SK-N-SH (cell line): ENCODE measurements around the gene KCNAB1. TPM values are rescaled to one million over a fixed set of nuclear protein-coding genes. Genes with fewer than 3 reads are reported as not detected.

ENCODE experiments used
- CTCF ChIA-PET: fragments of 300-600, 350-600 bp; formaldehyde crosslinking; extraction: SDS; loops from one replicate; lab custom pipeline; 2021; lab: Yijun Ruan, JAX
- POLR2A ChIA-PET: fragments of 350-600 bp; sonication (Branson Sonifier 250); formaldehyde crosslinking; extraction: SDS; loops from one replicate; lab custom pipeline; 2020; ENCODE audit warnings: antibody characterized with exemption, inconsistent platforms; lab: Yijun Ruan, JAX
- DNase-seq: peaks from one replicate; pipeline ENCODE4 v3.0.0; 2012
- H2AFZ ChIP-seq: fragments of 200-600 bp; sonication (generic); 2 replicates; pipeline ENCODE4 v1.8.1; 2016; ENCODE audit warnings: antibody characterized with exemption, mild to moderate bottlenecking, low read depth
- H3F3A ChIP-seq: fragments of 200-600 bp; sonication (generic); replicated peaks from 2 replicates; pipeline ENCODE3; 2016; ENCODE audit warnings: antibody characterized with exemption, mild to moderate bottlenecking; ENCODE audit not compliant: insufficient read depth
- H3K27ac ChIP-seq, 2 experiments: fragments of 200-500 bp in 1 of 2; fragments of 200-600 bp in 1 of 2; sonication (Bioruptor generic) in 1 of 2; sonication (generic), shearing (Covaris generic) in 1 of 2; 2 replicates each; pipeline versions ENCODE4 v1.5.1 to v1.6.1; 2014 to 2016; ENCODE audit warnings: low read depth in 2 of 2, inconsistent platforms in 1 of 2, low read length in 1 of 2, mild to moderate bottlenecking in 1 of 2, mixed read lengths in 1 of 2
- H3K27me3 ChIP-seq: fragments of 200-600 bp; sonication (generic), shearing (Covaris generic); 2 replicates; pipeline ENCODE4 v1.6.1; 2016; ENCODE audit warnings: mixed run types; ENCODE audit not compliant: insufficient read depth
- H3K36me3 ChIP-seq, 2 experiments: fragments of 200-500 bp in 1 of 2; fragments of 200-600 bp in 1 of 2; sonication (Bioruptor generic) in 1 of 2; sonication (generic) in 1 of 2; replicated peaks in 1 of 2; 2 replicates each; pipeline versions ENCODE3 to v1.5.1; 2014 to 2016; ENCODE audit warnings: low read length in 1 of 2, mild to moderate bottlenecking in 1 of 2; ENCODE audit not compliant: insufficient read depth in 2 of 2, control insufficient read depth in 1 of 2
- H3K4me1 ChIP-seq, 2 experiments: fragments of 200-500 bp in 1 of 2; fragments of 200-600 bp in 1 of 2; sonication (Bioruptor generic) in 1 of 2; sonication (generic), shearing (Covaris generic) in 1 of 2; 2 replicates each; pipeline versions ENCODE4 v1.5.1 to v1.6.1; 2014 to 2016; ENCODE audit warnings: low read depth in 1 of 2, low read length in 1 of 2, mixed run types in 1 of 2; ENCODE audit not compliant: insufficient read depth in 2 of 2, control insufficient read depth in 1 of 2
- H3K4me2 ChIP-seq: fragments of 200-600 bp; sonication (generic), shearing (Covaris generic); 2 replicates; pipeline ENCODE4 v1.6.1; 2017; ENCODE audit warnings: mixed run types
- H3K4me3 ChIP-seq, 2 experiments: fragments of 200-500 bp in 1 of 2; fragments of 200-600 bp in 1 of 2; sonication (Bioruptor generic) in 1 of 2; sonication (generic), shearing (Covaris generic) in 1 of 2; 2 replicates each; pipeline versions ENCODE4 v1.5.1 to v1.8.1; 2014 to 2016; ENCODE audit warnings: low read depth in 2 of 2, inconsistent platforms in 1 of 2, low read length in 1 of 2, mild to moderate bottlenecking in 1 of 2, mixed read lengths in 1 of 2, moderate library complexity in 1 of 2
- H3K79me2 ChIP-seq: fragments of 200-600 bp; sonication (generic); 2 replicates; pipeline ENCODE4 v1.8.1; 2017; ENCODE audit warnings: mild to moderate bottlenecking; ENCODE audit not compliant: insufficient read depth
- H3K9ac ChIP-seq: fragments of 200-600 bp; sonication (generic); 2 replicates; pipeline ENCODE4 v1.6.1; 2017; ENCODE audit warnings: mixed run types
- H3K9me2 ChIP-seq: fragments of 200-600 bp; sonication (generic); 2 replicates; pipeline ENCODE4 v1.6.1; 2017; ENCODE audit warnings: mixed run types
- H3K9me3 ChIP-seq: fragments of 200-600 bp; sonication (generic); 2 replicates; pipeline ENCODE4 v1.6.1; 2017; ENCODE audit warnings: mixed run types, mild to moderate bottlenecking, moderate library complexity
- H4K20me1 ChIP-seq: fragments of 200-600 bp; sonication (generic); 2 replicates; pipeline ENCODE4 v1.6.1; 2017; ENCODE audit warnings: mild to moderate bottlenecking, mixed run types; ENCODE audit not compliant: insufficient read depth
- CHD2 ChIP-seq: fragments of 150-350 bp; IDR thresholded peaks from 2 replicates; pipeline ENCODE4 v1.6.1; 2018; ENCODE audit warnings: low read length; ENCODE audit not compliant: partially characterized antibody
- EP300 ChIP-seq, 2 experiments: IDR thresholded peaks; 2 replicates each; pipeline versions ENCODE4 v1.4.0 to v1.6.1; 2012; ENCODE audit warnings: borderline replicate concordance in 1 of 2, low read depth in 1 of 2, low read length in 1 of 2
- EZH2phosphoT487 ChIP-seq: fragments of 200-600 bp; sonication (generic); IDR thresholded peaks from 2 replicates; pipeline ENCODE4 v1.6.1; 2017; ENCODE audit warnings: low read depth, mixed run types, mild to moderate bottlenecking, antibody characterized with exemption, moderate library complexity, borderline replicate concordance
- FOSL2 ChIP-seq: IDR thresholded peaks from 2 replicates; pipeline ENCODE4 v1.4.0; 2012; ENCODE audit warnings: low read depth, mild to moderate bottlenecking, moderate library complexity, borderline replicate concordance
- FOXM1 ChIP-seq: IDR thresholded peaks from 2 replicates; pipeline ENCODE4 v1.4.0; 2012; ENCODE audit warnings: low read depth, mild to moderate bottlenecking
- GABPA ChIP-seq: IDR thresholded peaks from 2 replicates; pipeline ENCODE4 v1.4.0; 2012; ENCODE audit warnings: low read depth, mild to moderate bottlenecking
- GATA2 ChIP-seq: sonication (generic); formaldehyde crosslinking; IDR thresholded peaks from 2 replicates; pipeline ENCODE4 v1.5.0; 2020; ENCODE audit warnings: mild to moderate bottlenecking, missing genetic modification reagents
- JUND ChIP-seq: IDR thresholded peaks from 2 replicates; pipeline ENCODE4 v1.4.0; 2012
- MXI1 ChIP-seq: IDR thresholded peaks from 2 replicates; pipeline ENCODE4 v1.6.1; 2012; ENCODE audit warnings: mild to moderate bottlenecking, low read depth, low read length, improper control_type of control experiment
- POLR2AphosphoS5 ChIP-seq: IDR thresholded peaks from 2 replicates; pipeline ENCODE4 v1.6.1; 2012; ENCODE audit warnings: low read depth, low read length
- RCOR1 ChIP-seq: fragments of 150-350 bp; IDR thresholded peaks from 2 replicates; pipeline ENCODE4 v1.6.1; 2017; ENCODE audit warnings: antibody characterized with exemption, low read length
- RFX5 ChIP-seq: IDR thresholded peaks from 2 replicates; pipeline ENCODE4 v1.6.1; 2012; ENCODE audit warnings: mild to moderate bottlenecking, improper control_type of control experiment, low read length
- TAF1 ChIP-seq: IDR thresholded peaks from 2 replicates; pipeline ENCODE4 v1.6.1; 2012; ENCODE audit warnings: low read depth, mild to moderate bottlenecking, low read length, moderate library complexity, borderline replicate concordance
- YY1 ChIP-seq: IDR thresholded peaks from 2 replicates; pipeline ENCODE4 v1.4.0; 2012; ENCODE audit warnings: low read depth, mild to moderate bottlenecking
- WGBS: methylation state at CpG from one replicate; pipeline ENCODE4 v1.1.6; 2017; ENCODE audit warnings: low lambda C conversion rate; 5-methylcytosine and 5-hydroxymethylcytosine counted together
- polyA plus RNA-seq, 3 experiments: library from polyadenylated mRNA; depleted of rRNA; stranded (reverse); fragments of >200 nt; gene quantifications; 2 replicates each; pipeline ENCODE4 v1.2.3, GENCODE V29; 2012
- TF ChIP-seq, protein P1 (sequence below): IDR thresholded peaks from 2 replicates; pipeline ENCODE4 v1.4.0; 2012; ENCODE audit warnings: low read depth, borderline replicate concordance
- TF ChIP-seq, protein P2 (sequence below): IDR thresholded peaks from 2 replicates; pipeline ENCODE4; 2012
- TF ChIP-seq, protein P3 (sequence below): fragments of 150-350 bp; IDR thresholded peaks from 2 replicates; pipeline ENCODE4 v1.6.1; 2017; ENCODE audit warnings: antibody characterized with exemption, low read length, low read depth, borderline replicate concordance
- TF ChIP-seq, protein P4 (sequence below): IDR thresholded peaks from 2 replicates; pipeline ENCODE4 v1.6.1; 2012; ENCODE audit warnings: mild to moderate bottlenecking, low read depth, low read length, moderate library complexity
- TF ChIP-seq, protein P5 (sequence below): IDR thresholded peaks from 2 replicates; pipeline ENCODE4 v1.4.0; 2012; ENCODE audit warnings: low read depth, borderline replicate concordance
- TF ChIP-seq, protein P6 (sequence below): fragments of 200-600 bp; sonication (generic); IDR thresholded peaks from 2 replicates; pipeline ENCODE4 v1.6.1; 2017; ENCODE audit warnings: antibody characterized with exemption, mild to moderate bottlenecking, moderate library complexity

Gene KCNAB1
- polyA plus RNA-seq, 1 of the 3 experiments (the other 2 are of a cell fraction) = 82.1 TPM

DNA sequence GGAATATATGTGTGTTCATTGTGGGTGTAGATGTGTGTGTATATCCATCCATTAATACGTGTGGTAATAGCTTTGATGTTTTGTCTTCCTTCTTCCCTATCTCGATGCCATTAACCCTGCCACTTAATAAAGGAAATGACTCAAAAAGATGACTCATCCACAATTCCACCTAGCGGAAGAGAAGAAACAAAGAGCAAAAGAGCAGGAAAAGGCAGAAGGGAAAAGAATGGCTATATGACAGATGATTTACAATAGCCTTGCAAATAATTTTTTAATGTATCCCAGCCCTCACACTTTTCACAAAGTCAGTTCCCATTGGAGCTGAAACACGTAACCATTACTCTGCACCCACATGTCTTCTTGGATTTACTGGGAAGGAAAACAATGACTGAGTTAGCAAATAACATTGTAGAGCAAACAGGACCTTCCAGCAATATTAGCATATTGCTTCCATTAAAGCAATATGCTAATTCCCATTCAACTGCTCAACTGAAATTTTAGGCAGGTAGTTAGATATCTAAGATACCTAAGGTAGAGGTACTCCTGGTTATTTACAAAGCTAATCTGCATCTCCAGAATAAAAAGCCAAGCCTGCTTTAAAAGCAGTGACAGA is 197.2 kb downstream of the KCNAB1 start (continued):
- TF ChIP-seq, protein P1, sequence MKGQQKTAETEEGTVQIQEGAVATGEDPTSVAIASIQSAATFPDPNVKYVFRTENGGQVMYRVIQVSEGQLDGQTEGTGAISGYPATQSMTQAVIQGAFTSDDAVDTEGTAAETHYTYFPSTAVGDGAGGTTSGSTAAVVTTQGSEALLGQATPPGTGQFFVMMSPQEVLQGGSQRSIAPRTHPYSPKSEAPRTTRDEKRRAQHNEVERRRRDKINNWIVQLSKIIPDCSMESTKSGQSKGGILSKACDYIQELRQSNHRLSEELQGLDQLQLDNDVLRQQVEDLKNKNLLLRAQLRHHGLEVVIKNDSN = no peak; the same call in 1 of the 2 replicates
- TF ChIP-seq RCOR1 (no peak), TAF1 (no peak), GATA2 (no peak), EP300 (IDR thresholded peaks at IDR 0.05; ENCODE audit: borderline replicate concordance in 1 of 2, low read depth in 1 of 2, low read length in 1 of 2) (peak; percentile 62 to 94; a peak in 3 of 4 replicates), RFX5 (no peak), GABPA (peak; percentile 40; the same call in 1 of the 2 replicates), FOSL2 (peak; percentile 98), YY1 (peak; percentile 52; the same call in 1 of the 2 replicates)
- TF ChIP-seq, protein P2, sequence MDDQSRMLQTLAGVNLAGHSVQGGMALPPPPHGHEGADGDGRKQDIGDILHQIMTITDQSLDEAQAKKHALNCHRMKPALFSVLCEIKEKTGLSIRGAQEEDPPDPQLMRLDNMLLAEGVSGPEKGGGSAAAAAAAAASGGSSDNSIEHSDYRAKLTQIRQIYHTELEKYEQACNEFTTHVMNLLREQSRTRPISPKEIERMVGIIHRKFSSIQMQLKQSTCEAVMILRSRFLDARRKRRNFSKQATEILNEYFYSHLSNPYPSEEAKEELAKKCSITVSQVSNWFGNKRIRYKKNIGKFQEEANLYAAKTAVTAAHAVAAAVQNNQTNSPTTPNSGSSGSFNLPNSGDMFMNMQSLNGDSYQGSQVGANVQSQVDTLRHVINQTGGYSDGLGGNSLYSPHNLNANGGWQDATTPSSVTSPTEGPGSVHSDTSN = peak; percentile 91

DNA sequence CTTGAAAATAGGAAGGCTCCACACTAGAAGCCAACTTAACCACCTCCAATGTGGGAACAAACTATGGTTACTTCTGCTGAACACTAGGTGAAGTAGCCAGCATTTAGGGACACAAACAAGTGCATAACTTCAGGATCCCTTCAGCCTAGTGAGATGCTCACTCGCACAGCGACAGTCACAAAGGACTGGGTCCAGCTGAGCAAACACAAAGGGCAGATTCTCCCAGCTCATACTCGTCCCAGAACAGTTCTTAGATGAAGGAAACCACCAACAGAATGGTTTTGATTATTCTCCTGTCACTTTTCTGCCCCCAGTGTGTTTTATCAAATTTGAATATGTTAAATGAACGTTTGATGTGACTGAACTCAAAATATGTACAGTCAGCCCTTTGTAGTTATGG is 201.6 kb downstream of the KCNAB1 start:
- 69% methylated on average over 4 of the region's 4 CpGs for WGBS
- TF ChIP-seq, protein P3, sequence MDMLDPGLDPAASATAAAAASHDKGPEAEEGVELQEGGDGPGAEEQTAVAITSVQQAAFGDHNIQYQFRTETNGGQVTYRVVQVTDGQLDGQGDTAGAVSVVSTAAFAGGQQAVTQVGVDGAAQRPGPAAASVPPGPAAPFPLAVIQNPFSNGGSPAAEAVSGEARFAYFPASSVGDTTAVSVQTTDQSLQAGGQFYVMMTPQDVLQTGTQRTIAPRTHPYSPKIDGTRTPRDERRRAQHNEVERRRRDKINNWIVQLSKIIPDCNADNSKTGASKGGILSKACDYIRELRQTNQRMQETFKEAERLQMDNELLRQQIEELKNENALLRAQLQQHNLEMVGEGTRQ = no peak
- TF ChIP-seq, protein P4, sequence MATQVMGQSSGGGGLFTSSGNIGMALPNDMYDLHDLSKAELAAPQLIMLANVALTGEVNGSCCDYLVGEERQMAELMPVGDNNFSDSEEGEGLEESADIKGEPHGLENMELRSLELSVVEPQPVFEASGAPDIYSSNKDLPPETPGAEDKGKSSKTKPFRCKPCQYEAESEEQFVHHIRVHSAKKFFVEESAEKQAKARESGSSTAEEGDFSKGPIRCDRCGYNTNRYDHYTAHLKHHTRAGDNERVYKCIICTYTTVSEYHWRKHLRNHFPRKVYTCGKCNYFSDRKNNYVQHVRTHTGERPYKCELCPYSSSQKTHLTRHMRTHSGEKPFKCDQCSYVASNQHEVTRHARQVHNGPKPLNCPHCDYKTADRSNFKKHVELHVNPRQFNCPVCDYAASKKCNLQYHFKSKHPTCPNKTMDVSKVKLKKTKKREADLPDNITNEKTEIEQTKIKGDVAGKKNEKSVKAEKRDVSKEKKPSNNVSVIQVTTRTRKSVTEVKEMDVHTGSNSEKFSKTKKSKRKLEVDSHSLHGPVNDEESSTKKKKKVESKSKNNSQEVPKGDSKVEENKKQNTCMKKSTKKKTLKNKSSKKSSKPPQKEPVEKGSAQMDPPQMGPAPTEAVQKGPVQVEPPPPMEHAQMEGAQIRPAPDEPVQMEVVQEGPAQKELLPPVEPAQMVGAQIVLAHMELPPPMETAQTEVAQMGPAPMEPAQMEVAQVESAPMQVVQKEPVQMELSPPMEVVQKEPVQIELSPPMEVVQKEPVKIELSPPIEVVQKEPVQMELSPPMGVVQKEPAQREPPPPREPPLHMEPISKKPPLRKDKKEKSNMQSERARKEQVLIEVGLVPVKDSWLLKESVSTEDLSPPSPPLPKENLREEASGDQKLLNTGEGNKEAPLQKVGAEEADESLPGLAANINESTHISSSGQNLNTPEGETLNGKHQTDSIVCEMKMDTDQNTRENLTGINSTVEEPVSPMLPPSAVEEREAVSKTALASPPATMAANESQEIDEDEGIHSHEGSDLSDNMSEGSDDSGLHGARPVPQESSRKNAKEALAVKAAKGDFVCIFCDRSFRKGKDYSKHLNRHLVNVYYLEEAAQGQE = no peak
- TF ChIP-seq, protein P5, sequence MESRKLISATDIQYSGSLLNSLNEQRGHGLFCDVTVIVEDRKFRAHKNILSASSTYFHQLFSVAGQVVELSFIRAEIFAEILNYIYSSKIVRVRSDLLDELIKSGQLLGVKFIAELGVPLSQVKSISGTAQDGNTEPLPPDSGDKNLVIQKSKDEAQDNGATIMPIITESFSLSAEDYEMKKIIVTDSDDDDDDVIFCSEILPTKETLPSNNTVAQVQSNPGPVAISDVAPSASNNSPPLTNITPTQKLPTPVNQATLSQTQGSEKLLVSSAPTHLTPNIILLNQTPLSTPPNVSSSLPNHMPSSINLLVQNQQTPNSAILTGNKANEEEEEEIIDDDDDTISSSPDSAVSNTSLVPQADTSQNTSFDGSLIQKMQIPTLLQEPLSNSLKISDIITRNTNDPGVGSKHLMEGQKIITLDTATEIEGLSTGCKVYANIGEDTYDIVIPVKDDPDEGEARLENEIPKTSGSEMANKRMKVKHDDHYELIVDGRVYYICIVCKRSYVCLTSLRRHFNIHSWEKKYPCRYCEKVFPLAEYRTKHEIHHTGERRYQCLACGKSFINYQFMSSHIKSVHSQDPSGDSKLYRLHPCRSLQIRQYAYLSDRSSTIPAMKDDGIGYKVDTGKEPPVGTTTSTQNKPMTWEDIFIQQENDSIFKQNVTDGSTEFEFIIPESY = no peak
- TF ChIP-seq, protein P6, sequence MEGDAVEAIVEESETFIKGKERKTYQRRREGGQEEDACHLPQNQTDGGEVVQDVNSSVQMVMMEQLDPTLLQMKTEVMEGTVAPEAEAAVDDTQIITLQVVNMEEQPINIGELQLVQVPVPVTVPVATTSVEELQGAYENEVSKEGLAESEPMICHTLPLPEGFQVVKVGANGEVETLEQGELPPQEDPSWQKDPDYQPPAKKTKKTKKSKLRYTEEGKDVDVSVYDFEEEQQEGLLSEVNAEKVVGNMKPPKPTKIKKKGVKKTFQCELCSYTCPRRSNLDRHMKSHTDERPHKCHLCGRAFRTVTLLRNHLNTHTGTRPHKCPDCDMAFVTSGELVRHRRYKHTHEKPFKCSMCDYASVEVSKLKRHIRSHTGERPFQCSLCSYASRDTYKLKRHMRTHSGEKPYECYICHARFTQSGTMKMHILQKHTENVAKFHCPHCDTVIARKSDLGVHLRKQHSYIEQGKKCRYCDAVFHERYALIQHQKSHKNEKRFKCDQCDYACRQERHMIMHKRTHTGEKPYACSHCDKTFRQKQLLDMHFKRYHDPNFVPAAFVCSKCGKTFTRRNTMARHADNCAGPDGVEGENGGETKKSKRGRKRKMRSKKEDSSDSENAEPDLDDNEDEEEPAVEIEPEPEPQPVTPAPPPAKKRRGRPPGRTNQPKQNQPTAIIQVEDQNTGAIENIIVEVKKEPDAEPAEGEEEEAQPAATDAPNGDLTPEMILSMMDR = no peak
- TF ChIP-seq EZH2phosphoT487 = no peak
- TF ChIP-seq FOXM1 = no peak
- TF ChIP-seq RFX5 = no peak
- no peak for TF ChIP-seq MXI1
- no peak for TF ChIP-seq EP300 (IDR thresholded peaks at IDR 0.05; ENCODE audit: borderline replicate concordance in 1 of 2, low read depth in 1 of 2, low read length in 1 of 2)
- TF ChIP-seq GATA2 = no peak
- no peak for TF ChIP-seq GABPA
- TF ChIP-seq CHD2 = no peak
- no peak for TF ChIP-seq POLR2AphosphoS5
- TF ChIP-seq JUND = no peak

More for the DNA sequence above, 201.6 kb downstream of the KCNAB1 start:
- Histone ChIP-seq H3K4me1 (peaks cover 5 to 21% of the 10 kb centered on the region in 2 experiments), H3K27ac (no peak overlapping the region), H3K9me3 (no peaks in the 10 kb centered on the region), H3K79me2 (peaks cover 89% of the 10 kb centered on the region), H3K4me2 (no peak overlapping the region), H3K36me3 (peaks cover 6 to 30% of the 10 kb centered on the region in 2 experiments), H3F3A (peaks cover 22% of the 10 kb centered on the region), H3K27me3 (no peaks in the 10 kb centered on the region), H3K9me2 (no peaks in the 10 kb centered on the region), H3K4me3 (no peak overlapping the region), H4K20me1 (no peaks in the 10 kb centered on the region), H2AFZ (no peak overlapping the region), H3K9ac (no peak overlapping the region)
- DNase-seq = no peak
- ChIA-PET CTCF (interaction anchor here (0.8 kb wide), 1 partner anchor 128 kb away, joined by 4 read pairs; no protein-coding TSS in a partner anchor), POLR2A (no interaction called here)
